Measurements from ENCODE around the gene RCBTB1. TPM values are rescaled to one million over a fixed set of nuclear protein-coding genes. Genes with fewer than 3 reads are reported as not detected.

RCBTB1 gene
- total RNA-seq, 2 donors from 2014 or later: 22.6 to 22.7 TPM

DNA sequence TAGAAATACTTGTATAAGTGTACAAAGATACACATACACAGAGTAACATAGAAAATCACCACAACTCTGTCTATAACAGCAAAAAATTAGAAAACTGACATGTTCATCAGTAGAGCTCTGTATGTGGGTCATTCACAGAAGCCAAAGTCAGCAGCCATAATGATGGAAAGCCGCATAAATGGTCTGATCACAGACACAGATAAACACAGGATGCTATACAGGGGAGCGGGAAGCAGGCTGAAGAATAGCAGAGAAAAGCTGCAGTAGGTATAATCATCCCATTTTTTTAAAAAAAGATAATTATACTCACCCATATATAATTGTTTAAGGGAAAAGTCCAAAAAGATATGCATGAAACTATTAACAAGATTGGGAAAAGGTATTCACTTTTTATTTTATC lies 31.5 kb downstream of the RCBTB1 start:
- ATAC-seq (ENCODE audit: insufficient number of reproducible peaks, low FRiP score, low read depth) (no peak), DNase-seq (ENCODE audit: low spot score) (no peak)
- Histone ChIP-seq H3K9me3 (no peaks in the 10 kb centered on the region), H3K4me1 (ENCODE audit: control insufficient read depth in 1 of 2, low read depth in 2 of 2) (no peaks in the 10 kb centered on the region), H3K36me3 (peaks cover 10% of the 10 kb centered on the region), H3K4me3 (no peak overlapping the region), H3K27me3 (replicated peaks; ENCODE audit: insufficient read depth) (no peaks in the 10 kb centered on the region), H3K27ac (no peak overlapping the region)
- TF ChIP-seq, protein P1, sequence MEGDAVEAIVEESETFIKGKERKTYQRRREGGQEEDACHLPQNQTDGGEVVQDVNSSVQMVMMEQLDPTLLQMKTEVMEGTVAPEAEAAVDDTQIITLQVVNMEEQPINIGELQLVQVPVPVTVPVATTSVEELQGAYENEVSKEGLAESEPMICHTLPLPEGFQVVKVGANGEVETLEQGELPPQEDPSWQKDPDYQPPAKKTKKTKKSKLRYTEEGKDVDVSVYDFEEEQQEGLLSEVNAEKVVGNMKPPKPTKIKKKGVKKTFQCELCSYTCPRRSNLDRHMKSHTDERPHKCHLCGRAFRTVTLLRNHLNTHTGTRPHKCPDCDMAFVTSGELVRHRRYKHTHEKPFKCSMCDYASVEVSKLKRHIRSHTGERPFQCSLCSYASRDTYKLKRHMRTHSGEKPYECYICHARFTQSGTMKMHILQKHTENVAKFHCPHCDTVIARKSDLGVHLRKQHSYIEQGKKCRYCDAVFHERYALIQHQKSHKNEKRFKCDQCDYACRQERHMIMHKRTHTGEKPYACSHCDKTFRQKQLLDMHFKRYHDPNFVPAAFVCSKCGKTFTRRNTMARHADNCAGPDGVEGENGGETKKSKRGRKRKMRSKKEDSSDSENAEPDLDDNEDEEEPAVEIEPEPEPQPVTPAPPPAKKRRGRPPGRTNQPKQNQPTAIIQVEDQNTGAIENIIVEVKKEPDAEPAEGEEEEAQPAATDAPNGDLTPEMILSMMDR (IDR thresholded peaks at IDR 0.05): no peak

DNA sequence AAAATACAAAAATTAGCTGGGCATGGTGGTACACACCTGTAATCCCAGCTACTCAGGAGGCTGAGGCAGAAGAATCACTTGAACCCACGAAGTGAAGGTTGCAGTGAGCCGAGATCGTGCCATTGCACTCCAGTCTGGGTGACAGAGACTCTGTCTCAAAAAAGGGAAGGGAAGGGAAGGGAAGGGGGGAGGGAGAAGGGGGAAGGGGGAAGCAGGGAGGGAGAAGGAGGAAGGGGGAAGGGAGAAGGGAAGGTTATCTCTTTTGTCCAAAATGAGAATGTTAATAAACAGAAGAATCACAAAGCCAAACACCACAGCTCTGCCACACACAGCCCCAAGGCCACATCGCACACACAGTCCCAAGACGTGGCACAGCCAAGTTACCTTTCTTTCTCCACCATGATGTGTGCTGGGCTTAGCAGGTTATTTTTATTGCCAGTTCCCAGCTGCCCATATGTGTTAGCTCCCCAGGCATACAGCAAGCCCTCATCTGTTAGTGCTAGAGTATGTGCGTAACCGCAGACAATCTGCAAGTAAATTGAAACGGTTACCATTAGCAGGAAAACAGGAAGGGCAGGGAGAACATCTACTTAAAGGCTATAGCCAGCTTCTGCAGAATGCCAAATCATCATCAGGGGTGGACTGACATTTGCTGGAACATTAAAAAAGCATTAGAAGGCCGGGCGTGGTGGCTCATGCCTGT lies 34.3 kb downstream of the RCBTB1 start:
- TF ChIP-seq, protein P1 (IDR thresholded peaks at IDR 0.05): no peak
- Histone ChIP-seq H3K4me1 (ENCODE audit: control insufficient read depth in 1 of 2, low read depth in 2 of 2) (no peaks in the 10 kb centered on the region), H3K27me3 (replicated peaks; ENCODE audit: insufficient read depth) (no peaks in the 10 kb centered on the region), H3K27ac (peak overlapping the region in 1 of 2 donors; percentile 21), H3K36me3 (peaks cover 13% of the 10 kb centered on the region), H3K9me3 (no peaks in the 10 kb centered on the region), H3K4me3 (peak overlapping the region; percentile 31)
- no peak for DNase-seq (ENCODE audit: low spot score)
- ATAC-seq (ENCODE audit: insufficient number of reproducible peaks, low FRiP score, low read depth): no peak

DNA sequence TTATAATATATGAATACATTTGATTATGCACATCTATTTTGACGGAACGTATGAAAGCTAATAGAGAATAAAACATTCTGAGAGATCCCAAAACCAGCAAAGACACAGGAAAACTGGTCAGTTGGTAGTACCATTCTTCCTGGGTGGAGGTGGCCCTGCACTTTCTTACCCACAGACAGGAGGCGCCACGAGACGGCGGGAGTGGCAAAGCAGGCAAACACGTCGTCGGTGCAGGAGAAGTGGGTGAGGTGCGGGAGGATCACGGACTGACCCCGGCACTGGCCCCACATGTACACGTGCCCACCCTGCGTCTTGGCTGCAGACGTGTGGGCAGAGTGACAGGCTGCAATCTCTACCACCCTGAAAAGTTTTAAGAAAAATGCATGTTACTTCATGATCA lies 36.1 kb downstream of the RCBTB1 start:
- Histone ChIP-seq H3K4me1 (ENCODE audit: control insufficient read depth in 1 of 2, low read depth in 2 of 2) (no peaks in the 10 kb centered on the region), H3K27ac (no peak overlapping the region), H3K36me3 (peaks cover 13% of the 10 kb centered on the region), H3K27me3 (replicated peaks; ENCODE audit: insufficient read depth) (no peaks in the 10 kb centered on the region), H3K9me3 (no peaks in the 10 kb centered on the region), H3K4me3 (no peak overlapping the region)
- DNase-seq (ENCODE audit: low spot score): no peak
- TF ChIP-seq, protein P1 (IDR thresholded peaks at IDR 0.05): peak; percentile 14
- ATAC-seq (ENCODE audit: insufficient number of reproducible peaks, low FRiP score, low read depth): no peak

DNA sequence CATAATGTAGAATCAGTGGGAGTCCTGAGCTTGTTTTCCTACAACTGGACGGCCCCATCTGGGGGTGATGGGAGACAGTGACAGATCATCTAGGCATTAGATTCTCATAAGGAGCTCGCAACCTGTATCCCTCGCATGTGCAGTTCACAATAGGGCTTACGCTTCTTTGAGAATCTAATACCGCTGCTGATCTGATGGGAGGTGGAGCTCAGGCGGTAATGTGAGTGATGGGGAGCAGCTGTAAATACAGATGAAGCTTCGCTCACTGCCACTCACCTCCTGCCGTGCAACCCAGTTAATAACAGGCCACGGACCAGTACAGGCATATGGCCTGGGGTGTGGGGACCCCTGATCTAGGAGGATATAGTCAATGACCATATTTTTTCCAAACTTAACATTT lies 38.8 kb downstream of the RCBTB1 start:
- TF ChIP-seq, protein P1 (IDR thresholded peaks at IDR 0.05): no peak
- peaks cover 17% of the 10 kb centered on the region for H3K36me3 ChIP-seq
- no peak for DNase-seq (ENCODE audit: low spot score)

DNA sequence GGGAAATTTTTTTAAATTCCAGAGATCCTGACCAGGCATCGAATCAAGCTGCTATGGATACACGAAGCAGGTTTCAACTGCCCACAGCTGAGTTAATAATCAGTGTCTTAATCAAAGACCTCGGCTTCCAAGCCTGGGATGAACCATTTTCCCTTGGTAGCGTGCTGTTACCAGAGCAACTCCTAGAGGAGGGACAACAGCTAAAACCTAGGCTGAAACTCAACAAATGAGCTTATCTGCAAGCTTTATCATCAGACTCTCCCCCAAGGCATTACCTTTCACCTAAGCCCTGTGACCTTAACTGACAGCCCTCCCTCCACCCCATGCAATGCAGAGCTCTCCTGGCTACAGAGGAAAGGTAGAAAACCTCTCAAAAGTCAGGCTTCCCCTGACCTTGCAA lies 39.7 kb downstream of the RCBTB1 start:
- Histone ChIP-seq H3K27me3 (replicated peaks; ENCODE audit: insufficient read depth) (no peaks in the 10 kb centered on the region), H3K36me3 (peaks cover 12% of the 10 kb centered on the region), H3K27ac (no peak overlapping the region), H3K4me1 (ENCODE audit: control insufficient read depth in 1 of 2, low read depth in 2 of 2) (no peaks in the 10 kb centered on the region), H3K4me3 (no peak overlapping the region), H3K9me3 (no peaks in the 10 kb centered on the region)
- no peak for DNase-seq (ENCODE audit: low spot score)
- no peak for ATAC-seq (ENCODE audit: insufficient number of reproducible peaks, low FRiP score, low read depth)
- TF ChIP-seq, protein P1 (IDR thresholded peaks at IDR 0.05): no peak

More for the DNA sequence above, 38.8 kb downstream of the RCBTB1 start:
- H3K4me1 ChIP-seq (ENCODE audit: control insufficient read depth in 1 of 2, low read depth in 2 of 2): no peaks in the 10 kb centered on the region
- H3K9me3 ChIP-seq: no peaks in the 10 kb centered on the region
- ATAC-seq (ENCODE audit: insufficient number of reproducible peaks, low FRiP score, low read depth): no peak
- no peak overlapping the region for H3K27ac ChIP-seq
- no peaks in the 10 kb centered on the region for H3K27me3 ChIP-seq (replicated peaks; ENCODE audit: insufficient read depth)
- no peak overlapping the region for H3K4me3 ChIP-seq

Data from thoracic aorta (tissue), 2 donors.